ENCODE measurements around the gene SRRM1. TPM values are rescaled to one million over a fixed set of nuclear protein-coding genes. Genes with fewer than 3 reads are reported as not detected.
"Not testable (repeated sequence)": the region's sequence is repeated elsewhere in the genome, so short reads cannot be mapped to it uniquely, and the experiment has no call there.

Gene SRRM1
- polyA plus RNA-seq, 3 donors: 55.9 to 106 (median 75.9) TPM

DNA sequence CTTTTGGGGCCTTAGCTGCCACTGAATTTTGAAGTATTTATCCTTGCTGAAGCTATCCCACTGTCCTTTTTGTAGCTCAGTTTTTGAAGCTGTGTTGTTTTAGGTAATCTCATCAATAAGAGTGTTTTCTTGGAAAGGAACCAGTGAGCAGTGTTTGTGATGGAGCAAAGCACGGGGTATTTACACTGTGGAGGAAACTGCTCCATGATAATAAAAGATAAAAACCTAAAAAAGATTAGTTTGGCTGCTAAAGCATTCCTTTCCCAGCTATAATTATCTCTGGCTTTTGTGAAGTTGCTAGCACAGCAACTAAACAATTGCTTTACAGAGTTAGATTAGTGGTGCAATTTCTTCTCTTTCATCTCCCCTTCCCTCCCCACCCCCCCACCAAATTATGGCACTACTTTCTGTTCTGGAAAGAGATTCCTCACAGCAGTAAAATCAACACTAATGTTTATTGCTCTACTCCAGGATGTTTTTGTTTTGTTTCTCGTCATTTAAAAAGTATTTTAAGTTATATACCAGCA lies 21.5 kb downstream of the SRRM1 start:
- TF ChIP-seq, protein P1, sequence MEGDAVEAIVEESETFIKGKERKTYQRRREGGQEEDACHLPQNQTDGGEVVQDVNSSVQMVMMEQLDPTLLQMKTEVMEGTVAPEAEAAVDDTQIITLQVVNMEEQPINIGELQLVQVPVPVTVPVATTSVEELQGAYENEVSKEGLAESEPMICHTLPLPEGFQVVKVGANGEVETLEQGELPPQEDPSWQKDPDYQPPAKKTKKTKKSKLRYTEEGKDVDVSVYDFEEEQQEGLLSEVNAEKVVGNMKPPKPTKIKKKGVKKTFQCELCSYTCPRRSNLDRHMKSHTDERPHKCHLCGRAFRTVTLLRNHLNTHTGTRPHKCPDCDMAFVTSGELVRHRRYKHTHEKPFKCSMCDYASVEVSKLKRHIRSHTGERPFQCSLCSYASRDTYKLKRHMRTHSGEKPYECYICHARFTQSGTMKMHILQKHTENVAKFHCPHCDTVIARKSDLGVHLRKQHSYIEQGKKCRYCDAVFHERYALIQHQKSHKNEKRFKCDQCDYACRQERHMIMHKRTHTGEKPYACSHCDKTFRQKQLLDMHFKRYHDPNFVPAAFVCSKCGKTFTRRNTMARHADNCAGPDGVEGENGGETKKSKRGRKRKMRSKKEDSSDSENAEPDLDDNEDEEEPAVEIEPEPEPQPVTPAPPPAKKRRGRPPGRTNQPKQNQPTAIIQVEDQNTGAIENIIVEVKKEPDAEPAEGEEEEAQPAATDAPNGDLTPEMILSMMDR (IDR thresholded peaks at IDR 0.05): no peak
- intact Hi-C loops (cut with micrococcal nuclease): no loop called here
- Histone ChIP-seq H3K27me3 (ENCODE audit: control insufficient read depth in 2 of 2, insufficient read depth in 2 of 2, low read length in 2 of 2) (no peaks in the 10 kb centered on the region), H3K79me2 (ENCODE audit: insufficient read depth, low read length) (peaks cover 25% of the 10 kb centered on the region), H3K4me1 (ENCODE audit: control insufficient read depth in 1 of 2, insufficient read depth in 2 of 2, low read length in 2 of 2) (no peaks in the 10 kb centered on the region), H3K4me2 (replicated peaks; ENCODE audit: extremely low read depth, low read length, poor library complexity, severe bottlenecking) (no peak overlapping the region), H3K9me3 (replicated peaks in 1 of 2; ENCODE audit: control insufficient read depth in 1 of 2, insufficient read depth in 1 of 2, low read length in 2 of 2) (no peaks in the 10 kb centered on the region), H3K36me3 (replicated peaks in 1 of 2; ENCODE audit: control insufficient read depth in 1 of 2, insufficient read depth in 2 of 2, low read length in 2 of 2) (peaks cover 98 to 100% of the 10 kb centered on the region in 2 donors), H3K9ac (ENCODE audit: insufficient read depth, low read length, poor library complexity, severe bottlenecking) (no peak overlapping the region), H3K27ac (ENCODE audit: low read depth in 1 of 2, low read length in 2 of 2) (no peak overlapping the region), H3K4me3 (replicated peaks in 1 of 3; ENCODE audit: low read depth in 2 of 3, low read length in 3 of 3) (no peak overlapping the region), H4K20me1 (ENCODE audit: insufficient read depth, low read length) (peaks cover 91% of the 10 kb centered on the region), H2AFZ (ENCODE audit: insufficient read depth, low read depth, low read length, poor library complexity, severe bottlenecking) (no peak overlapping the region)
- DNase-seq: no peak
- Mint-ChIP-seq H3K4me3 (no peak overlapping the region), H3K27ac (no peak overlapping the region), H3K36me3 (peaks cover 86 to 97% of the 10 kb centered on the region in 2 donors), H3K27me3 (ENCODE audit: low read depth in 3 of 3) (no peaks in the 10 kb centered on the region), H3K9me3 (no peaks in the 10 kb centered on the region), H3K4me1 (no peaks in the 10 kb centered on the region)
- WGBS (ENCODE audit: insufficient coverage): no CpG with 5 or more reads among the region's 2 CpGs

DNA sequence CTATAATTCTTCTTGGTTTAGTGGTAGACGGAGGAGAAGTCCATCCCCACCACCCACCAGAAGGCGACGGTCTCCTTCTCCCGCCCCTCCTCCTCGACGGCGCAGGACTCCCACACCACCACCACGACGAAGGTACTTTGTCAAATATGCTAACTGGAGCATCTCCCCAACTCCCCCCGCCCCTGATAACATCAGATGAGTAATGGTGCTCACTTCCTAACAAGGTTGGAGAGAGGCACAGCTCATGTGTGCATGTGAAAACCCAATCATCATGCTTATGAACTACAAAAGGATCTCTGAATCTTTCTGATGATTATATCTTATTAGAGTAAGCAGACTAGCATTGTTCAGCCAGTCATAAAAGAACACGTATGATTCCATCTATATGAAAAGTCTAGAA lies 23.7 kb downstream of the SRRM1 start:
- H3K27ac Mint-ChIP-seq: peak overlapping the region in 1 of 7 donors; percentile 36
- no peaks in the 10 kb centered on the region for H3K27me3 ChIP-seq (ENCODE audit: control insufficient read depth in 2 of 2, insufficient read depth in 2 of 2, low read length in 2 of 2)
- no peaks in the 10 kb centered on the region for H3K9me3 Mint-ChIP-seq
- no peak overlapping the region for H3K27ac ChIP-seq (ENCODE audit: low read depth in 1 of 2, low read length in 2 of 2)
- H3K9ac ChIP-seq (ENCODE audit: insufficient read depth, low read length, poor library complexity, severe bottlenecking): no peak overlapping the region
- WGBS (ENCODE audit: insufficient coverage): no CpG with 5 or more reads among the region's 11 CpGs
- no peaks in the 10 kb centered on the region for H3K4me1 Mint-ChIP-seq
- no peaks in the 10 kb centered on the region for H3K27me3 Mint-ChIP-seq (ENCODE audit: low read depth in 3 of 3)
- TF ChIP-seq, protein P1 (IDR thresholded peaks at IDR 0.05): no peak
- no peaks in the 10 kb centered on the region for H3K4me1 ChIP-seq (ENCODE audit: control insufficient read depth in 1 of 2, insufficient read depth in 2 of 2, low read length in 2 of 2)
- no peak overlapping the region for H3K4me3 Mint-ChIP-seq
- peaks cover 11% of the 10 kb centered on the region for H3K79me2 ChIP-seq (ENCODE audit: insufficient read depth, low read length)
- intact Hi-C loops (cut with micrococcal nuclease): no loop called here
- no peak overlapping the region for H3K4me3 ChIP-seq (replicated peaks in 1 of 3; ENCODE audit: low read depth in 2 of 3, low read length in 3 of 3)
- no peaks in the 10 kb centered on the region for H3K9me3 ChIP-seq (replicated peaks in 1 of 2; ENCODE audit: control insufficient read depth in 1 of 2, insufficient read depth in 1 of 2, low read length in 2 of 2)
- no peak for DNase-seq
- H4K20me1 ChIP-seq (ENCODE audit: insufficient read depth, low read length): peaks cover 88% of the 10 kb centered on the region
- H3K4me2 ChIP-seq (replicated peaks; ENCODE audit: extremely low read depth, low read length, poor library complexity, severe bottlenecking): no peak overlapping the region
- peaks cover 97 to 100% of the 10 kb centered on the region in 2 donors for H3K36me3 ChIP-seq (replicated peaks in 1 of 2; ENCODE audit: control insufficient read depth in 1 of 2, insufficient read depth in 2 of 2, low read length in 2 of 2)
- peaks cover 90 to 97% of the 10 kb centered on the region in 2 donors for H3K36me3 Mint-ChIP-seq
- H2AFZ ChIP-seq (ENCODE audit: insufficient read depth, low read depth, low read length, poor library complexity, severe bottlenecking): no peak overlapping the region

DNA sequence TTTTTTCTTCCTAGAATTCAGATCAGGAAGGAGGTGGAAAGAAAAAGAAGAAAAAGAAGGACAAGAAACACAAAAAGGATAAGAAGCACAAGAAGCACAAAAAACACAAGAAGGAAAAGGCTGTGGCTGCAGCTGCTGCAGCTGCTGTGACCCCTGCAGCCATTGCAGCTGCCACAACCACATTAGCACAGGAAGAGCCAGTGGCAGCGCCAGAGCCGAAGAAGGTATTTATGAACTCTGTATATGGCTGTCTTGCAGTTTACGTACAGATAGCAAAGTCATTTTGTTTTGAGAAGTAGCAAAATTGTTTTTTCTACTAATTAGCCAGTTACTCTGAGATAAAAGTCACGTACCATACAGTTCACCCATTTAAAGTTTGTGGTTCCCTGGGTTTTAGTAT lies 28.3 kb downstream of the SRRM1 start:
- H3K9me3 ChIP-seq (replicated peaks in 1 of 2; ENCODE audit: control insufficient read depth in 1 of 2, insufficient read depth in 1 of 2, low read length in 2 of 2); intact Hi-C loops (cut with micrococcal nuclease); H3K4me1 ChIP-seq (ENCODE audit: control insufficient read depth in 1 of 2, insufficient read depth in 2 of 2, low read length in 2 of 2); H3K27ac ChIP-seq (ENCODE audit: low read depth in 1 of 2, low read length in 2 of 2); H2AFZ ChIP-seq (ENCODE audit: insufficient read depth, low read depth, low read length, poor library complexity, severe bottlenecking); H3K9ac ChIP-seq (ENCODE audit: insufficient read depth, low read length, poor library complexity, severe bottlenecking); H3K4me1 Mint-ChIP-seq; H3K79me2 ChIP-seq (ENCODE audit: insufficient read depth, low read length); H3K4me2 ChIP-seq (replicated peaks; ENCODE audit: extremely low read depth, low read length, poor library complexity, severe bottlenecking); DNase-seq; H3K9me3 Mint-ChIP-seq; H3K27me3 Mint-ChIP-seq (ENCODE audit: low read depth in 3 of 3); H3K27me3 ChIP-seq (ENCODE audit: control insufficient read depth in 2 of 2, insufficient read depth in 2 of 2, low read length in 2 of 2); H3K4me3 Mint-ChIP-seq; H3K4me3 ChIP-seq (replicated peaks in 1 of 3; ENCODE audit: low read depth in 2 of 3, low read length in 3 of 3); H3K27ac Mint-ChIP-seq: not testable (repeated sequence)
- H3K36me3 Mint-ChIP-seq: peaks cover 83 to 95% of the 10 kb centered on the region in 2 donors
- WGBS (ENCODE audit: insufficient coverage): no CpG with 5 or more reads among the region's 4 CpGs
- H3K36me3 ChIP-seq (replicated peaks in 1 of 2; ENCODE audit: control insufficient read depth in 1 of 2, insufficient read depth in 2 of 2, low read length in 2 of 2): peaks cover 91 to 95% of the 10 kb centered on the region in 2 donors
- peaks cover 48% of the 10 kb centered on the region for H4K20me1 ChIP-seq (ENCODE audit: insufficient read depth, low read length)
